Loucy (cell line): ENCODE results near the gene AFG3L2.
"Not testable (repeated sequence)": the region's sequence is repeated elsewhere in the genome, so short reads cannot be mapped to it uniquely, and the experiment has no call there.

ENCODE experiments used
- H2AFZ ChIP-seq: fragments of 200-600 bp; sonication (generic); 2 replicates; pipeline ENCODE4 v1.6.0; 2016; ENCODE audit warnings: antibody characterized with exemption, mild to moderate bottlenecking, low read length, moderate library complexity
- H3F3A ChIP-seq: fragments of 200-600 bp; 2 replicates; pipeline ENCODE4 v1.6.0; 2016; ENCODE audit warnings: antibody characterized with exemption, low read depth, mild to moderate bottlenecking
- H3K27me3 ChIP-seq: fragments of 200-600 bp; sonication (generic); 2 replicates; pipeline ENCODE4 v1.6.1; 2014; ENCODE audit warnings: low read length, mild to moderate bottlenecking; ENCODE audit not compliant: insufficient read depth, poor library complexity, severe bottlenecking
- H3K36me3 ChIP-seq: fragments of 200-600 bp; sonication (generic); 2 replicates; pipeline ENCODE4 v1.6.1; 2016; ENCODE audit warnings: low read length; ENCODE audit not compliant: insufficient read depth
- H3K4me1 ChIP-seq: fragments of 200-600 bp; sonication (generic); 2 replicates; pipeline ENCODE4 v1.5.1; 2014; ENCODE audit warnings: low read length, mild to moderate bottlenecking; ENCODE audit not compliant: insufficient read depth, poor library complexity, severe bottlenecking
- H3K4me2 ChIP-seq: fragments of 200-600 bp; sonication (generic); 2 replicates; pipeline ENCODE4 v1.6.0; 2014; ENCODE audit warnings: antibody characterized with exemption, low read length, low read depth, mild to moderate bottlenecking; ENCODE audit not compliant: poor library complexity, severe bottlenecking
- H3K4me3 ChIP-seq: fragments of 200-600 bp; sonication (generic); 2 replicates; pipeline ENCODE4 v1.5.1; 2014; ENCODE audit warnings: low read length, mild to moderate bottlenecking, mixed read lengths; ENCODE audit not compliant: poor library complexity, severe bottlenecking
- H3K79me2 ChIP-seq: fragments of 200-600 bp; sonication (generic); 2 replicates; pipeline ENCODE4 v1.6.1; 2014; ENCODE audit warnings: low read length; ENCODE audit not compliant: insufficient read depth
- H3K9ac ChIP-seq: fragments of 200-600 bp; sonication (generic); 2 replicates; pipeline ENCODE4 v1.6.0; 2014; ENCODE audit warnings: mild to moderate bottlenecking, low read depth, low read length, moderate library complexity; ENCODE audit not compliant: poor library complexity, severe bottlenecking
- H3K9me2 ChIP-seq: fragments of 200-600 bp; sonication (generic); replicated peaks from 2 replicates; pipeline ENCODE4 v1.6.1; 2016; ENCODE audit warnings: low read depth, low read length, mixed read lengths
- H3K9me3 ChIP-seq: fragments of 200-600 bp; sonication (generic); 2 replicates; pipeline ENCODE4 v1.6.1; 2014; ENCODE audit warnings: mild to moderate bottlenecking, antibody characterized with exemption, low read length, low read depth; ENCODE audit not compliant: insufficient read depth
- H4K20me1 ChIP-seq: fragments of 200-600 bp; sonication (generic); 2 replicates; pipeline ENCODE4 v1.6.0; 2014; ENCODE audit warnings: antibody characterized with exemption, low read length, mild to moderate bottlenecking; ENCODE audit not compliant: insufficient read depth, poor library complexity, severe bottlenecking
- EZH2phosphoT487 ChIP-seq: fragments of 200-600 bp; IDR thresholded peaks from 2 replicates; pipeline ENCODE4 v1.6.1; 2018; ENCODE audit warnings: antibody characterized with exemption, mild to moderate bottlenecking, moderate library complexity, borderline replicate concordance
- TF ChIP-seq, protein P1 (sequence below): fragments of 200-600 bp; sonication (generic); conservative IDR thresholded peaks from 2 replicates; pipeline ENCODE4 v1.5.1; 2014; ENCODE audit warnings: mild to moderate bottlenecking, antibody characterized with exemption, low read length

Gene AFG3L2

DNA sequence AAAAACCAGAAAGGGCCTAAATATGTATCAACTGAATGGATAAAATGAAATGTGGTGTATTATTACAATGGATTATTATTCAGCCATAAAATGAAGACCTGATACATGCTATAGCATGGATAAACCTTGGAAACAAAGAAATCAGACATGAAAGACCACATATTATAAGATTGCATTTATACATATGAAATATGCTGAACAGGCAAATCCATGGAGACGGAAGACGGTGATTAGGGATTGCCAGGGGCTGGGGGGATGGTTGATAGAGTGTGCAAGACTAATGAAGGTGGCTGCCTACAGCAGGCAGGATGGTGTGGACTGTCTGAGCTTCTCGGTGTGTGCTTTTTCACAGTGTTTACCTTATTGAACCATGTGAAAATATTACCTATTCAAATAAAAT, 11.4 kb upstream of the AFG3L2 start:
- no peaks in the 10 kb centered on the region for H3K9me3 ChIP-seq
- TF ChIP-seq, protein P1, sequence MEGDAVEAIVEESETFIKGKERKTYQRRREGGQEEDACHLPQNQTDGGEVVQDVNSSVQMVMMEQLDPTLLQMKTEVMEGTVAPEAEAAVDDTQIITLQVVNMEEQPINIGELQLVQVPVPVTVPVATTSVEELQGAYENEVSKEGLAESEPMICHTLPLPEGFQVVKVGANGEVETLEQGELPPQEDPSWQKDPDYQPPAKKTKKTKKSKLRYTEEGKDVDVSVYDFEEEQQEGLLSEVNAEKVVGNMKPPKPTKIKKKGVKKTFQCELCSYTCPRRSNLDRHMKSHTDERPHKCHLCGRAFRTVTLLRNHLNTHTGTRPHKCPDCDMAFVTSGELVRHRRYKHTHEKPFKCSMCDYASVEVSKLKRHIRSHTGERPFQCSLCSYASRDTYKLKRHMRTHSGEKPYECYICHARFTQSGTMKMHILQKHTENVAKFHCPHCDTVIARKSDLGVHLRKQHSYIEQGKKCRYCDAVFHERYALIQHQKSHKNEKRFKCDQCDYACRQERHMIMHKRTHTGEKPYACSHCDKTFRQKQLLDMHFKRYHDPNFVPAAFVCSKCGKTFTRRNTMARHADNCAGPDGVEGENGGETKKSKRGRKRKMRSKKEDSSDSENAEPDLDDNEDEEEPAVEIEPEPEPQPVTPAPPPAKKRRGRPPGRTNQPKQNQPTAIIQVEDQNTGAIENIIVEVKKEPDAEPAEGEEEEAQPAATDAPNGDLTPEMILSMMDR = no peak
- TF ChIP-seq EZH2phosphoT487 = no peak
- H3K9ac ChIP-seq = no peak overlapping the region
- H3K4me3 ChIP-seq = no peak overlapping the region
- H3F3A ChIP-seq = no peaks in the 10 kb centered on the region
- no peaks in the 10 kb centered on the region for H3K36me3 ChIP-seq
- H3K4me2 ChIP-seq = no peak overlapping the region
- no peaks in the 10 kb centered on the region for H3K9me2 ChIP-seq
- H3K27me3 ChIP-seq = no peaks in the 10 kb centered on the region
- H4K20me1 ChIP-seq = no peaks in the 10 kb centered on the region
- H3K79me2 ChIP-seq = no peaks in the 10 kb centered on the region
- no peaks in the 10 kb centered on the region for H3K4me1 ChIP-seq
- H2AFZ ChIP-seq = no peak overlapping the region

DNA sequence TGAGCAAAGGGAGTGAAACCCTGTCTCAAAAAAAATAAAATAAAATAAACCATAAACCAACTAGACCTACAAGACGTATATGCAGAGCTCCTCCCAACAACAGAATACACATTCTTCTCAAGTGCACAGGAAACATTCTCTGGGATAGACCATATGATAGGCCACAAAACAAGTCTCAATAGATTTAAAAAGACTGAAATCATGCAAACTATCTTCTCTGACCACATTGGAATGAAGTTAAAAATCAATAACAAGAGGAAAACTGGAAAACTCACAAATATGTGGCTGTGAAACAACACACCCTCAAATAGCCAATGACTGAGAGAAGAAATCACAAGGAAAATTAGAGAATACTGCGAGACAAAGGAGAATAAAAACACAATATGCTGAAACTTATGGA, 7.2 kb upstream of the AFG3L2 start:
- H3K27me3 ChIP-seq = no peaks in the 10 kb centered on the region
- no peak overlapping the region for H2AFZ ChIP-seq
- H3K4me2 ChIP-seq = no peak overlapping the region
- H4K20me1 ChIP-seq = no peaks in the 10 kb centered on the region
- no peak overlapping the region for H3K4me3 ChIP-seq
- TF ChIP-seq, protein P1 = no peak
- TF ChIP-seq EZH2phosphoT487 = no peak
- H3K4me1 ChIP-seq = no peaks in the 10 kb centered on the region
- no peaks in the 10 kb centered on the region for H3K36me3 ChIP-seq
- H3K9ac ChIP-seq = no peak overlapping the region
- no peaks in the 10 kb centered on the region for H3K9me3 ChIP-seq
- no peaks in the 10 kb centered on the region for H3F3A ChIP-seq
- H3K79me2 ChIP-seq = no peaks in the 10 kb centered on the region
- H3K9me2 ChIP-seq = no peaks in the 10 kb centered on the region

DNA sequence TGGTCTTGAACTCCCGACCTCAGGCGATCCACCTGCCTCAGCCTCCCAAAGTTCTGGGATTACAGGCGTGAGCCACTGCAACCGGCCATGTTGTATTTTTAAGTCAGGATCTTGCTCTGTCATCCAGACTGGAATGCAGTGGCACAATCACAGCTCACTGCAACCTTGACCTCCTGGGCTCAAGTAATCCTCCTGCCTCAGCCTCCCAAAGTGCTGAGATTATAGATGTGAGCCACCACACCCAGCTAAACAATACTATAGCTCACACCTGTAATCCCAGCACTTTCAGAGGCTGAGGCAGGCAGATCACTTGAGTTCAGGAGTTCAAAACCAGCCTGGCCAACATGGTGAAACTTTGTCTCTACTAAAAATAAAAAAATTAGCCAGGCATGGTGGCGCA, 6.7 kb upstream of the AFG3L2 start:
- not testable (repeated sequence) for H3K9me3 ChIP-seq, H3K9ac ChIP-seq, H3K4me3 ChIP-seq, H3K79me2 ChIP-seq, H4K20me1 ChIP-seq, H3K4me2 ChIP-seq, H3K36me3 ChIP-seq, H3F3A ChIP-seq, H2AFZ ChIP-seq, H3K27me3 ChIP-seq, H3K4me1 ChIP-seq, H3K9me2 ChIP-seq

DNA sequence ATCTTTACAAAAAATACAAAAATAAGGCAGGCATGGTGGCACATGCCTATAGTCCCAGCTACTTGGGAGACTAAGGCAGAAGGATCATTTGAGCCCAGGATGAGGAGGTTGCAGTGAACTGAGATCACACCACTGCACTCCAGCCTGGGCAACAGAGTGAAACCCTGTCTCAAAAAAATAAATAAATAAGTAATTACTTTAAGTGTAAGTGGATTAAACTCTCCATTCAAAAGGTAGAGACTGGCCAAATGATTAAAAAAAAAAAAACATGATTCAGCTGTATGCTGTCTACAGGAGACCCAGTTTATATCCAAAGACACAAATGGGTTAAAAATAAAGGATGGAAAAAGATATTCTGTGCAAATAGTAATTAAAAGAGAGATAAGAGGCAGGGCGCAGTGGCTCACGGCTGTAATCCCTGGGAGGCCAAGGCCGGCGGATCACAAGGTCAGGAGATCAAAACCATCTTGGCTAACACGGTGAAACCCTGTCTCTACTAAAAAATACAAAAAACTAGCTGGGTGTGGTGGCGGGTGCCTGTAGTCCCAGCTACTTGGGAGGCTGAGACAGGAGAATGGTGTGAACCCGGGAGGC, 5.3 kb upstream of the AFG3L2 start:
- H3K36me3 ChIP-seq, H3K4me1 ChIP-seq, H3K79me2 ChIP-seq, H3K9ac ChIP-seq, H3K9me2 ChIP-seq, H3K27me3 ChIP-seq, H2AFZ ChIP-seq, H3K4me3 ChIP-seq, H3K4me2 ChIP-seq, H3K9me3 ChIP-seq, H4K20me1 ChIP-seq, H3F3A ChIP-seq: not testable (repeated sequence)

DNA sequence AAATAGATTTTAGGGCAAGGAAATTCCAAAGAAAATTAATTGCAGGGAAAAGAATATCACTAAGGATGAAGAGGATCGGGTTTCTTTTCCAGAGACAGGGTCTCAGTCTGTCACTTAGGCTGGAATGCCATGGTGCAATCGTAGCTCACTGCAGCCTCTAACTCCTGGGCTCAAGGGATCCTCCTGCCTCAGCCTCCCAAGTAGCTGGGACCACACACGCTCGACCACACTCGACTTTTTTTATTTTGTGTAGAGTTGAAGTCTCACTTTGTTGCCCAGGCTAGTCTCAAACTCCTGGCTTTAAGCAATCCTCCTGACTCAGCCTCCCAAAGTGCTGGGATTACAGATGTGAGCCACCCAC, 1.2 kb upstream of the AFG3L2 start:
- H3K9me3 ChIP-seq, H3K27me3 ChIP-seq, H3F3A ChIP-seq, H3K36me3 ChIP-seq, H3K9me2 ChIP-seq: not testable (repeated sequence)
- peak overlapping the region; percentile 99 for H2AFZ ChIP-seq
- H3K4me3 ChIP-seq = peak overlapping the region; percentile 86
- peak overlapping the region; percentile 92 for H3K9ac ChIP-seq
- peaks cover 28% of the 10 kb centered on the region for H4K20me1 ChIP-seq
- H3K4me2 ChIP-seq = peak overlapping the region; percentile 100
- peaks cover 28% of the 10 kb centered on the region for H3K4me1 ChIP-seq
- peaks cover 35% of the 10 kb centered on the region for H3K79me2 ChIP-seq
